ENCODE measurements around the gene IFITM5.

DNA sequence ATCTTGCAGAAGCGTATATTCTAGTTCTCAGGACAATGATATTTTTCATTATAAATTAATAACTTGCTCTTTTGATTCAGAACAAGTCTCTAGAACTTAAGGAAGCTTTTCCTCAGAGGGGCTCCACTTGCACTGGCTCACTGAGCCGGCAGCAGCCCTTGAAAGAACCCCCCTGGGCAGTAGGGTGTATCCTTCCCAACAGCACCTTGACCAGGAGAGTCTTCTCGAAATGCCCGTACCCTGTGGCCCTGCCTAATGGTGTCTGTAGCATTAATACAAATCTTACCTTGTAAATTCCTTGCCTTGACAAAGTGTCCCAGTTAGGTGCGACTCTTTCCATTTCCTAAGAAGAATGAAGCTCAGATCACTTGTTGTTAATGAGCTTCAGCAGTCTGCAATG is 49.1 kb downstream of the IFITM5 start:
- TF ChIP-seq, protein P1, sequence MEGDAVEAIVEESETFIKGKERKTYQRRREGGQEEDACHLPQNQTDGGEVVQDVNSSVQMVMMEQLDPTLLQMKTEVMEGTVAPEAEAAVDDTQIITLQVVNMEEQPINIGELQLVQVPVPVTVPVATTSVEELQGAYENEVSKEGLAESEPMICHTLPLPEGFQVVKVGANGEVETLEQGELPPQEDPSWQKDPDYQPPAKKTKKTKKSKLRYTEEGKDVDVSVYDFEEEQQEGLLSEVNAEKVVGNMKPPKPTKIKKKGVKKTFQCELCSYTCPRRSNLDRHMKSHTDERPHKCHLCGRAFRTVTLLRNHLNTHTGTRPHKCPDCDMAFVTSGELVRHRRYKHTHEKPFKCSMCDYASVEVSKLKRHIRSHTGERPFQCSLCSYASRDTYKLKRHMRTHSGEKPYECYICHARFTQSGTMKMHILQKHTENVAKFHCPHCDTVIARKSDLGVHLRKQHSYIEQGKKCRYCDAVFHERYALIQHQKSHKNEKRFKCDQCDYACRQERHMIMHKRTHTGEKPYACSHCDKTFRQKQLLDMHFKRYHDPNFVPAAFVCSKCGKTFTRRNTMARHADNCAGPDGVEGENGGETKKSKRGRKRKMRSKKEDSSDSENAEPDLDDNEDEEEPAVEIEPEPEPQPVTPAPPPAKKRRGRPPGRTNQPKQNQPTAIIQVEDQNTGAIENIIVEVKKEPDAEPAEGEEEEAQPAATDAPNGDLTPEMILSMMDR (IDR thresholded peaks at IDR 0.05), result no peak
- no peak for TF ChIP-seq POLR2A (IDR thresholded peaks at IDR 0.05)

All from right lobe of liver (tissue), 4 donors.